ENCODE results near the gene RFX2. TPM values are rescaled to one million over a fixed set of nuclear protein-coding genes. Genes with fewer than 3 reads are reported as not detected.

RFX2 gene
- total and polyA plus RNA-seq, 3 experiments from 2014 or later: 1.5 to 4.9 (median 4.2) TPM

GRCh38 chr19:6065685-6066374, 44.5 kb downstream of the RFX2 start:
- no peaks in the 10 kb centered on the region for H3K9me3 ChIP-seq (ENCODE audit: low read length)
- H3K4me1 ChIP-seq (ENCODE audit: insufficient read depth, low read length): peaks cover 8% of the 10 kb centered on the region
- POLR2A ChIA-PET: no interaction called here
- no peaks in the 10 kb centered on the region for H3K36me3 Mint-ChIP-seq
- H3K27me3 Mint-ChIP-seq: peaks cover 13 to 17% of the 10 kb centered on the region in 2 donors
- H3K36me3 ChIP-seq (ENCODE audit: insufficient read depth, low read length): no peaks in the 10 kb centered on the region
- no peak overlapping the region for H3K4me3 ChIP-seq (ENCODE audit: low read length)
- H3K4me3 Mint-ChIP-seq: peak overlapping the region in 5 of 7 donors; percentile 39 to 70 (median 46)
- CTCF ChIA-PET: no interaction called here
- no peak overlapping the region for H3K27ac ChIP-seq (ENCODE audit: low read depth, low read length)
- H3K9me3 Mint-ChIP-seq: no peaks in the 10 kb centered on the region
- peak overlapping the region in 7 of 8 donors; percentile 44 to 87 (median 63) for H3K27ac Mint-ChIP-seq
- no peaks in the 10 kb centered on the region for H3K27me3 ChIP-seq (ENCODE audit: insufficient read depth, low read length, poor library complexity, severe bottlenecking)
- DNase-seq: peak; percentile 24 to 70 (median 37)
- H3K4me1 Mint-ChIP-seq: peaks cover 36 to 57% (median 45%) of the 10 kb centered on the region in 3 donors

- H3K4me1 Mint-ChIP-seq: peaks cover 40 to 66% (median 52%) of the 10 kb centered on the region in 3 donors
- H3K4me3 Mint-ChIP-seq: no peak overlapping the region
- H3K9me3 ChIP-seq (ENCODE audit: low read length): no peaks in the 10 kb centered on the region
- H3K9me3 Mint-ChIP-seq: no peaks in the 10 kb centered on the region
- CTCF ChIA-PET: no interaction called here
- no peaks in the 10 kb centered on the region for H3K36me3 ChIP-seq (ENCODE audit: insufficient read depth, low read length)
- peaks cover 16% of the 10 kb centered on the region for H3K4me1 ChIP-seq (ENCODE audit: insufficient read depth, low read length)
- peak overlapping the region in 4 of 8 donors; percentile 7 to 83 (median 45) for H3K27ac Mint-ChIP-seq
- H3K27me3 Mint-ChIP-seq: peaks cover 11 to 17% of the 10 kb centered on the region in 2 donors
- no peaks in the 10 kb centered on the region for H3K27me3 ChIP-seq (ENCODE audit: insufficient read depth, low read length, poor library complexity, severe bottlenecking)
- H3K36me3 Mint-ChIP-seq: no peaks in the 10 kb centered on the region
- POLR2A ChIA-PET: no interaction called here
- H3K4me3 ChIP-seq (ENCODE audit: low read length): no peak overlapping the region
- H3K27ac ChIP-seq (ENCODE audit: low read depth, low read length): no peak overlapping the region
- DNase-seq: no peak
These were observed 45.8 kb downstream of the RFX2 start for GRCh38 chr19:6064336-6065073.

GRCh38 chr19:6063576-6064335, 46.5 kb downstream of the RFX2 start:
- Histone ChIP-seq H3K27ac (ENCODE audit: low read depth, low read length) (no peak overlapping the region), H3K9me3 (ENCODE audit: low read length) (no peaks in the 10 kb centered on the region), H3K4me3 (ENCODE audit: low read length) (no peak overlapping the region), H3K27me3 (ENCODE audit: insufficient read depth, low read length, poor library complexity, severe bottlenecking) (no peaks in the 10 kb centered on the region), H3K4me1 (ENCODE audit: insufficient read depth, low read length) (peaks cover 16% of the 10 kb centered on the region), H3K36me3 (ENCODE audit: insufficient read depth, low read length) (no peaks in the 10 kb centered on the region)
- ChIA-PET CTCF (no interaction called here), POLR2A (no interaction called here)
- Mint-ChIP-seq H3K9me3 (no peaks in the 10 kb centered on the region), H3K27me3 (peaks cover 7 to 17% of the 10 kb centered on the region in 2 donors), H3K27ac (peak overlapping the region in 1 of 8 donors; percentile 82), H3K36me3 (no peaks in the 10 kb centered on the region), H3K4me3 (no peak overlapping the region), H3K4me1 (peaks cover 37 to 63% (median 48%) of the 10 kb centered on the region in 3 donors)
- no peak for DNase-seq

GRCh38 chr19:6062961-6063575, 47.2 kb downstream of the RFX2 start:
- Histone ChIP-seq H3K27me3 (ENCODE audit: insufficient read depth, low read length, poor library complexity, severe bottlenecking) (no peaks in the 10 kb centered on the region), H3K4me1 (ENCODE audit: insufficient read depth, low read length) (peaks cover 16% of the 10 kb centered on the region), H3K27ac (ENCODE audit: low read depth, low read length) (no peak overlapping the region), H3K9me3 (ENCODE audit: low read length) (no peaks in the 10 kb centered on the region), H3K4me3 (ENCODE audit: low read length) (no peak overlapping the region), H3K36me3 (ENCODE audit: insufficient read depth, low read length) (no peaks in the 10 kb centered on the region)
- no peaks in the 10 kb centered on the region for H3K9me3 Mint-ChIP-seq
- H3K27me3 Mint-ChIP-seq: peaks cover 7 to 17% of the 10 kb centered on the region in 2 donors
- POLR2A ChIA-PET: no interaction called here
- H3K27ac Mint-ChIP-seq: no peak overlapping the region
- CTCF ChIA-PET: interaction anchor here (1.4 kb wide), 1 partner anchor 14 kb away, joined by 3 read pairs; no protein-coding TSS in a partner anchor
- H3K36me3 Mint-ChIP-seq: no peaks in the 10 kb centered on the region
- DNase-seq: no peak
- no peak overlapping the region for H3K4me3 Mint-ChIP-seq
- H3K4me1 Mint-ChIP-seq: peaks cover 37 to 59% (median 48%) of the 10 kb centered on the region in 3 donors

- ChIA-PET POLR2A (interaction anchor here (0.5 kb wide), 1 partner anchor 53 kb away, joined by 3 read pairs; no protein-coding TSS in a partner anchor), CTCF (interaction anchor here (1.1 to 1.4 kb wide), 2 partner anchors 13 to 63 kb away, joined by 3 read pairs; no protein-coding TSS in a partner anchor)
- Mint-ChIP-seq H3K36me3 (no peaks in the 10 kb centered on the region), H3K4me1 (peaks cover 37 to 55% (median 47%) of the 10 kb centered on the region in 3 donors), H3K27me3 (peaks cover 7 to 17% of the 10 kb centered on the region in 2 donors), H3K9me3 (no peaks in the 10 kb centered on the region), H3K4me3 (peak overlapping the region in 2 of 7 donors; percentile 25 to 37), H3K27ac (peak overlapping the region in 3 of 8 donors; percentile 31 to 83 (median 44))
- no peaks in the 10 kb centered on the region for H3K27me3 ChIP-seq (ENCODE audit: insufficient read depth, low read length, poor library complexity, severe bottlenecking)
- H3K9me3 ChIP-seq (ENCODE audit: low read length): no peaks in the 10 kb centered on the region
- DNase-seq: peak in 3 of 5 donors; percentile 22 to 61 (median 52)
- no peaks in the 10 kb centered on the region for H3K36me3 ChIP-seq (ENCODE audit: insufficient read depth, low read length)
- no peak overlapping the region for H3K27ac ChIP-seq (ENCODE audit: low read depth, low read length)
- peaks cover 16% of the 10 kb centered on the region for H3K4me1 ChIP-seq (ENCODE audit: insufficient read depth, low read length)
- no peak overlapping the region for H3K4me3 ChIP-seq (ENCODE audit: low read length)
These were observed 48.0 kb downstream of the RFX2 start for GRCh38 chr19:6062274-6062673.

- Mint-ChIP-seq H3K27ac (peak overlapping the region in 5 of 8 donors; percentile 44 to 89 (median 58)), H3K4me3 (peak overlapping the region in 5 of 7 donors; percentile 37 to 72 (median 58)), H3K27me3 (peaks cover 7 to 17% of the 10 kb centered on the region in 2 donors), H3K9me3 (no peaks in the 10 kb centered on the region), H3K4me1 (peaks cover 33 to 48% (median 40%) of the 10 kb centered on the region in 3 donors), H3K36me3 (no peaks in the 10 kb centered on the region)
- H3K4me1 ChIP-seq (ENCODE audit: insufficient read depth, low read length): peaks cover 13% of the 10 kb centered on the region
- H3K27me3 ChIP-seq (ENCODE audit: insufficient read depth, low read length, poor library complexity, severe bottlenecking): no peaks in the 10 kb centered on the region
- no peaks in the 10 kb centered on the region for H3K9me3 ChIP-seq (ENCODE audit: low read length)
- H3K4me3 ChIP-seq (ENCODE audit: low read length): no peak overlapping the region
- CTCF ChIA-PET: interaction anchor here (1.1 to 1.4 kb wide), 2 partner anchors 12 to 64 kb away, joined by 3 read pairs; no protein-coding TSS in a partner anchor
- no peak for DNase-seq
- H3K36me3 ChIP-seq (ENCODE audit: insufficient read depth, low read length): no peaks in the 10 kb centered on the region
- POLR2A ChIA-PET: interaction anchor here (0.5 kb wide), 1 partner anchor 53 kb away, joined by 3 read pairs; no protein-coding TSS in a partner anchor
- H3K27ac ChIP-seq (ENCODE audit: low read depth, low read length): peak overlapping the region; percentile 44
These were observed 48.7 kb downstream of the RFX2 start for GRCh38 chr19:6061376-6062130.
